Mucosa of stomach (tissue), 1 donor: ENCODE measurements around the gene KRABD2.

Experiments
- H3K27me3 ChIP-seq: one replicate; pipeline ENCODE4 v1.7.0; 2013; ENCODE audit warnings: mild to moderate bottlenecking, low read length; ENCODE audit not compliant: control insufficient read depth, insufficient read depth
- H3K36me3 ChIP-seq: one replicate; pipeline ENCODE4 v1.7.0; 2013; ENCODE audit warnings: low read length; ENCODE audit not compliant: control insufficient read depth, insufficient read depth
- H3K4me1 ChIP-seq: one replicate; pipeline ENCODE4 v1.7.0; 2013; ENCODE audit warnings: mild to moderate bottlenecking, low read length; ENCODE audit not compliant: control insufficient read depth, insufficient read depth
- H3K4me3 ChIP-seq: one replicate; pipeline ENCODE4 v1.7.0; 2013; ENCODE audit warnings: low read length
- H3K9ac ChIP-seq: one replicate; pipeline ENCODE4 v1.7.0; 2013; ENCODE audit warnings: mild to moderate bottlenecking, low read length, moderate library complexity
- H3K9me3 ChIP-seq: one replicate; pipeline ENCODE4 v1.7.0; 2013; ENCODE audit warnings: mild to moderate bottlenecking, low read length, moderate library complexity; ENCODE audit not compliant: control insufficient read depth
- donor health status: Pancreatic carcinoma.

The KRABD2 gene

DNA sequence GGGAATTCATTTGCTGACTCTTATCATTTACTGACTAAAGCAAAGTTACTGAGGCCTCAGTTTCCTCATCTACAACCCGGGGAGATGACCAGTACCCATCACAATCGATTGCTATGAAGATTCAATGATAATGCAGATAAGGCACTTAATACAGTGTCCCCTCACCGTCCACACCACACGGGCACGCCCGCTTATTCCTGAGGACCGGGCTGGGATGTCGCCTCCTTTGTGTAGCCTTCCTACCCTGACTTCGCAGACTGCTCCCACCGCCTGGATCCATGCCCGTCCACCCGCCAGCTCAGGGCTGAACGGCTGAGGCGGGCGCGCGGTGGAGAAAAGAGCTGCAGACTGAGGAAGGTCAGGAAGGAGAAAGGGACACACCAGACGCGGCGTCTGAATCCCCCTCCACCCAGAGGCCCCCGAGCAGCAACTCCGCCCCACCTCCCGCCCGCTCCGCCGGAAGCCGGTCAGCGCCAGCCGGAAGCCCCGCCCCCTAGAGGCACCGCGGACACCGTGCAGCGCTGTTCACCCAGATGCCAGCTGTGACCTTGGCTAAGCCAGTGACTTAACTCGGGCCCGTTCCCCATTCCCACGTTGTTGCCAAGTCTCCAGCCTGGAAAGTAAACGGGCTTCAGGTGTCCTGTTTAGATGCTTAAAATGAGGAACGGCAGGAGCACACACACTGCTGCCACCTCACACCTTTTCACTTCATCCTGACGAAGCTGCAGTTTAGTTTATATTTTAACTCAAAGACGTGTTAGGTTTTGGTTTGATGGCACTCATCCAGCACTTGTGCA lies at the start of gene KRABD2:
KRABD2 (minus strand) TSS at position 434 of the 797 bp plus-strand sequence.
- peaks cover 25% of the 10 kb centered on the region for H3K4me1 ChIP-seq
- H3K9me3 ChIP-seq: no peaks in the 10 kb centered on the region
- H3K36me3 ChIP-seq: peaks cover 9% of the 10 kb centered on the region
- H3K27me3 ChIP-seq: no peaks in the 10 kb centered on the region
- peak within 1 kb of the TSS; percentile 64 for H3K9ac ChIP-seq
- peak within 1 kb of the TSS; percentile 56 for H3K4me3 ChIP-seq

DNA sequence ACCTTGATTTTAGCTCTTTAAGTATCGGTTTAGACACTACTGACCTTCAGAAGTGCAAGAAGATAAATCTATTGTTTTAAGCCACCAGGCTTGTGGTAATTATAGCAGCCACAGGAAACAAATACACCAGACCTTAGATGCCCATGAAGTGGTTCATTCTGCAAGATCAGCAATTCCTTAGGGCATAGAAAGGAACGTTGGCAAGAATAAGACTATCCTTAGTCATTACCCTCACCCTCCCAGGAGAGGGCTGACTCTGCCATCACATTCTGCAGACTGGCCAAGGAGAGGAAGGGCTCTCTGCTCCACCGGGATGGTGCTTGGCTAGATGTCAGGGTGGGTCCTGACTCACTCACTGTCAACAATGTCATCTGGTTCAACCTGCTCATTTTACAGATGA lies 45.1 kb upstream of the KRABD2 start:
- no peaks in the 10 kb centered on the region for H3K36me3 ChIP-seq
- peaks cover 4% of the 10 kb centered on the region for H3K27me3 ChIP-seq
- H3K4me3 ChIP-seq: no peak overlapping the region
- peaks cover 14% of the 10 kb centered on the region for H3K4me1 ChIP-seq
- H3K9me3 ChIP-seq: no peaks in the 10 kb centered on the region
- H3K9ac ChIP-seq: no peak overlapping the region

DNA sequence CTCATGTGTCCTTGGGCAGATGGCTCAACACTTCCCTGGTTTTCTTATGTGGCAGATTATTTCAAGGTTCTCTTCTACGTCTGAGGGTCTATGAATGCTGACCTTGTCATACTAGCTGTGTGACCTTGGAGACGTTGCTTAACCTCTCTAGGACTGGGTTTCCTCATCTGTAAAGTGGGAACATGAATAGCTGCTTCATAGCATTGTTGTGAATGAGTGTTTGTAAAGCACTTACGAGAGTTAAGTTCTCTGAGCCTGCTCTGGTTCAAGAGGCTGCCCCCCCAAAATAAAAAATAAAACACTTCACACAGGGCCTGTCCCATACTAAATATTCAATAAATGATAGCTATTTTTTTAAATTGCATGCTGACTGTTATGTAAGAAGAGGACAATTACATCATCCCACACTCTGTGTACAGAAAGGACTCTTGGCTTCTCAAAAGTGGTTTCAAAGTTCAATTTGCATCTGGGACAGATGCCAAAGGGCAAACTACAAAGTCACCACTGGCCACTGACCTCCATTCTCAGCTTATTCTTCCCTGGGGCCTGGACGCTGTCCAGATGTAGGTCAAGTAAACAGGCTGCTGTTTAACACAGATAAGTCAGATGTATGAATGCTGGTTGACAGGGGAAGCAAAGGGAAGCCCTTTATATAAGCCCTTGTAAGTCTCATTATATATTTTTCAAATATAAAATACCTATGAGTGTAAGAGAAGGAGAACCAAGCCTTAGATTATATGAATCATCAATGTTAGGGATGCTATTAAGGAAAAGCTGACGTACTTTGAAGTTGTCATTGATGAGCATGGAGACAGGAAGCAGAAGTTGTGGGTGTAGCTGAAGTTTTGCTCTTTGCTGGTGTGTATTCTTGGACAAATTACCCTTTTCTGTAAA lies 43.8 kb upstream of the KRABD2 start:
- H3K36me3 ChIP-seq: no peaks in the 10 kb centered on the region
- H3K9me3 ChIP-seq: no peaks in the 10 kb centered on the region
- no peak overlapping the region for H3K4me3 ChIP-seq
- H3K27me3 ChIP-seq: peaks cover 4% of the 10 kb centered on the region
- H3K9ac ChIP-seq: peak overlapping the region; percentile 26
- peaks cover 14% of the 10 kb centered on the region for H3K4me1 ChIP-seq

DNA sequence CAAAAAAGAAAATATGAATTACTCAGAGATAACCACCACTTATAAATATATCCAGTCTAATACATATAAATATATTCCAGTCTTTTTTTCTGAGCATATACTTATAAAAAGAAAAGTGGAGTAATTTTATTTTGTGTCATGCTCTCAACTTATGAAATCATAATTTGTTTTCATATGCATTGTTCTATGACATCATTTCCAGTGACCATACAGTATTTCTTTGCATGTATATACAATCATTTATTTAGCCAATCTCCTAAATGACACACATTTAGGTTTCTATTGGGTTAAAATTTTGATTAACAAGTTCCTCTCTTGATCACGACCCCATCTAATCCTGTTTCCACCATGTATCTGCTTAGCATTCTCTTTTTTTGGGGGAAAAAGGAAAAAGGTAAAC lies 42.8 kb upstream of the KRABD2 start:
- peaks cover 14% of the 10 kb centered on the region for H3K4me1 ChIP-seq

DNA sequence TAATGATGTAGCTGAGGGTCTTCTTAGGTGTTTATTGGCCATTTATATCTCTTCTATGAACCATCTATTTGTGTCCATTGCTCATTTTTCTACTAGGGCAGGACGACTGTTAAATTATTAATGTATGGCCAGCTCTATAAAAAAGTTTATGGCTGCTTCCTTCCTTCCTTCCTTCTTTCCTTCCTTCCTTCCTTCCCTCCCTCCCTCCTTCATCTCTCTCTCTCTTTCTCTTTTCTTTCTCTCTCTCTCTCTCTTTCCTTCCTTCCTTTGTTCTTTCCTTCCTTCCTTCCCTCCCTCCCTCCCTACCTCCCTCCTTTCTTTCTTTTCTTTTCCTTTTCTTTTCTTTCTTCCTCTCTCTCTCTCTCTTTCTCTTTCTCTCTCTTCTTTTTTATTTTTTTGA lies 42.0 kb upstream of the KRABD2 start:
- H3K9me3 ChIP-seq: no peaks in the 10 kb centered on the region
- no peak overlapping the region for H3K4me3 ChIP-seq
- no peaks in the 10 kb centered on the region for H3K36me3 ChIP-seq
- H3K27me3 ChIP-seq: peaks cover 4% of the 10 kb centered on the region
- H3K9ac ChIP-seq: no peak overlapping the region
- peaks cover 14% of the 10 kb centered on the region for H3K4me1 ChIP-seq

More for the DNA sequence above, 42.8 kb upstream of the KRABD2 start:
- Histone ChIP-seq H3K36me3 (no peaks in the 10 kb centered on the region), H3K9ac (no peak overlapping the region), H3K27me3 (peaks cover 4% of the 10 kb centered on the region), H3K4me3 (no peak overlapping the region), H3K9me3 (no peaks in the 10 kb centered on the region)

DNA sequence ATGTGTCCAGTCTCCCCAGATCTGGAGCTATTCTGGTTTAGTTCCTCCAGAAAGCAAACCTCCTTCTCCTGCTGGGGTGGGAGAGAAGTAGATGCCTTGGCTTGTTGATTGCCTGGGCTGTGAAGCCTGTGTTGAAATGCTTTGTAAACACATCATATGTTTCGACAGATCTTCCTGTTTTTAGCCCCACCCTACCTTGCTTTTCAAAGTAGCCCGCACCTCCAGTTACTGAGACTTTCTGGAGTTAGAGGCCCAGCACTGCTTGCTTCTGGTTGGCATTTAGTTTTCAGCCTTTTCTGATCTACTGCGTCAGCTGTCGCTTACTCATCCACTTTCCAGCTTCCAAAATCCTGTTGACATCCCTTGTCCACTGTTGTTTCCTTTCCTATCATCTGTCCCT lies 41.3 kb upstream of the KRABD2 start:
- Histone ChIP-seq H3K9me3 (no peaks in the 10 kb centered on the region), H3K4me1 (peaks cover 14% of the 10 kb centered on the region), H3K9ac (no peak overlapping the region), H3K27me3 (peaks cover 4% of the 10 kb centered on the region), H3K4me3 (no peak overlapping the region), H3K36me3 (no peaks in the 10 kb centered on the region)

DNA sequence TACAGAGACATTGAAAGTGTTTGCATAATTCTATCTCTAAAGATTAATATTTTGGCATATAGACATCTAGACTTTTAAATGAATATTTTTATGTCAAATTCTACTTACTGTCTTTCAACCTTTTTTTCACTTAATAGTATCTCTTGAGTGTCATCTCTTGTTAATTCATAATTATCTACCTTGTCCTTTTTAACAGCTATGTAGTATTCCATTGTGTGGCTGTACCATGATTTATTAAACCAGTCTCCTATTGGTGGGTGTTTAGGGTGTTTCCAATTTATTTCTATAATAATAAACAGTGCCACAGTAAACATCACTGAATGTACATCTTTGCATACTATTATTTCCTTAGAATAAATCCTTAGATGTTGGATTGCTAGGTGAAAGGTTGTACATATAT lies 37.4 kb upstream of the KRABD2 start:
- no peak overlapping the region for H3K9ac ChIP-seq
- no peaks in the 10 kb centered on the region for H3K9me3 ChIP-seq

DNA sequence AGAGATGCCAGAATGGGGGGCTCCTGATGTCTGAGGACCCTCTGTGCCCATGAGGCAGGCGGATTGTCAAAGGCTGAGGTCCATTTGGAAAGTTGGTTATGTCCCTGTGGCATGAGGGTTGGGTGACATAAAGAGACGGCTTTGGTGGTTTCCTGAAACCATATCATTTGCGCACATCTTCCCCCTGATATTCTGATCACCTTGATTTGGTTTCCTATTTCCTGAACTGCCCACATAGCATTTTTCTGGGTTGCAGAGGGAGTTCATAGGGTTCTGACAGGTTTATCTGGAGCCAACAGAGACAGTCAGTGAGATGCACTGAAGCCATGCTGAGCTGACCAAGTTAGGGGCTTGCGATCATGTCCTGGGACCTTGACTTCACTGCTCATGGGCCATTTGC lies 36.8 kb upstream of the KRABD2 start:
- Histone ChIP-seq H3K4me1 (peaks cover 8% of the 10 kb centered on the region), H3K27me3 (peaks cover 13% of the 10 kb centered on the region), H3K9ac (no peak overlapping the region), H3K9me3 (no peaks in the 10 kb centered on the region), H3K36me3 (no peaks in the 10 kb centered on the region), H3K4me3 (no peak overlapping the region)

More for the DNA sequence above, 37.4 kb upstream of the KRABD2 start:
- peaks cover 10% of the 10 kb centered on the region for H3K27me3 ChIP-seq
- H3K4me1 ChIP-seq: peaks cover 4% of the 10 kb centered on the region
- H3K4me3 ChIP-seq: no peak overlapping the region
- H3K36me3 ChIP-seq: no peaks in the 10 kb centered on the region

DNA sequence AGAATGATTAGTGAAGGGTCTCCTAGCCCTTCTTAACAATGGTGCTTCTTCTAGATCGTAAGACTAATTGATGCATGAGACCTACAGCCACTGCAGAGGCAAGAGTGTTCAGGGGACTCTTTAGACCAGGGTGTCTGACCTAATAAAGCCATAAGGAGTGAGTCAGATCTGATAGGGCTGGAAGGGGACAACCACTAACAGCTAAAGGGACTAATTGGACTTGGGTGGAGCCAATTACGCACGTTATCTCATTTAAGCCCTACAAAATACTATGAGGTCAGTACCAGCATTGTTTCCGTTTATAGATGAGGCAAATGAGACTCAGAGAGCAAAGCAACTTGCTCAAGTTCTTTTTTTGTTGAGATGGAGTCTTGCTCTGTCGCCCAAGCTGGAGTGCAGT lies 35.6 kb upstream of the KRABD2 start:
- Histone ChIP-seq H3K27me3 (peaks cover 11% of the 10 kb centered on the region), H3K9ac (no peak overlapping the region), H3K36me3 (no peaks in the 10 kb centered on the region), H3K4me1 (peaks cover 11% of the 10 kb centered on the region), H3K9me3 (no peaks in the 10 kb centered on the region), H3K4me3 (no peak overlapping the region)

DNA sequence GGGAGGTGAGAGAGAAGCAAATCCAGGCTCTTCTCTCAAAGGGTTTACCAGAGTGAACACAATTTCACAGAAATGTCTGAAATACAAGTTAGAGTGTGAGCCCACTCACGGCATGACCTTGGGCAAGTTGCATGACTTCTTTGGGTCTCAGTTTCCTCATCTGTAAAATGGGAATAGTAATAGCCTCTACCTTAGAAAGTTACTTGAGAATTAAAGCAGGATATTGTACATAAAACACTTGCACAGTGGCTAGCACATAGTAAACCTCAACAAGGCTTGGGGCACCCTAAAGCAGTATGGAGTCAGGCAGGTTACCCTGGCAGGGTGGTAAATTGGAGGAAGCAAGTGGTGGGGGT lies 34.4 kb upstream of the KRABD2 start:
- Histone ChIP-seq H3K4me3 (no peak overlapping the region), H3K36me3 (no peaks in the 10 kb centered on the region), H3K9ac (no peak overlapping the region), H3K9me3 (no peaks in the 10 kb centered on the region), H3K4me1 (peaks cover 11% of the 10 kb centered on the region), H3K27me3 (peaks cover 14% of the 10 kb centered on the region)

DNA sequence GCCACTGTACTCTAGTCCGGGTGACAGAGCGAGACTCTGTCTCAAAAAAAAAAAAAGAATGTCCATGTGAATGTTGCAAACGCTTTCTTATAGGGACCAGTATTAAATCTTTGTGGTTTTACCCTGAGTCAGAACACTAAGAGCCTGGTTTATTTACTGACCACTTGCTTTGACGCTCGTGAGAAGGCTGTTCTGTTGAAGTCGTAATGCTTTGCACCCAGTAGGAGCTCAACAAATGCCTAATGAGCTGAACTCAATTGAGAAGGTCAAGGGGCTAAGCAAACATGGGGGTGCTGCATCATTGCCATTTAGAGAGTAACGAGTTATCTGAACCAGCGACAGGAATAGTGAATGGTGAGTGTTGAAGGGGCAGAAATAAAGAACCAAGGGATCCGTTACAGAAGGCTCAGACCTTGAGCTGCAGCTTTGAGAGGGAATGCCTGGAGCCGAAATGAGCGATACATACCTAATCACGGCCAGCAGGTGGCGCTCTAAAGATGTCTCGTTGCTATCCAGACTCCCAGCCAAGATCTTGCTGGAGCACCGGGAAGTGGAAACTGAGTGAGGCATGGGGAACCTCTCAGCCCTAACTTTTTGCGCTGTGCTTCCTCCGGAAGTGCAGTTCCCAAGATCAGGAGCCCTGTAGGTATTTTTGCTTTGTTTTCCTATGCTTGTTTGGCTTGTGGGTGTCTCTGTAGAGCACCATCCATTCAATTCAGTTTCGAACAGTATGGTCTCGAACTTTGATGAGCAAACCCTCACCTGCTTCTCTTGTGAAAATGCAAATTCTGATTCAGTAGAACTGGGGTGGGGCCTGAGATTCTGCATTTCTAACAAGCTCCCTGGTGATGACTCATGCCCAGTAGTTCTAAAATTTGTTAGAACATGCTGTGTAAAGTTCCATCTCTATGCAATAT lies 33.7 kb upstream of the KRABD2 start:
- no peaks in the 10 kb centered on the region for H3K9me3 ChIP-seq
- H3K27me3 ChIP-seq: peaks cover 14% of the 10 kb centered on the region
- no peak overlapping the region for H3K4me3 ChIP-seq
- H3K36me3 ChIP-seq: no peaks in the 10 kb centered on the region
- peaks cover 14% of the 10 kb centered on the region for H3K4me1 ChIP-seq
- no peak overlapping the region for H3K9ac ChIP-seq
